Femur (tissue), 1 donor: Measurements from ENCODE around the gene S100A3.
A peak's percentile ranks its signal among the peaks of the same experiment; 100 is the strongest.

Experiments
- DNase-seq: peaks from one replicate; pipeline ENCODE4 v3.0.0-alpha.2; 2017

S100A3 gene

GRCh38 chr1:153547560-153548551, 1.2 kb downstream of the S100A3 start:
- no peak for DNase-seq

DNA sequence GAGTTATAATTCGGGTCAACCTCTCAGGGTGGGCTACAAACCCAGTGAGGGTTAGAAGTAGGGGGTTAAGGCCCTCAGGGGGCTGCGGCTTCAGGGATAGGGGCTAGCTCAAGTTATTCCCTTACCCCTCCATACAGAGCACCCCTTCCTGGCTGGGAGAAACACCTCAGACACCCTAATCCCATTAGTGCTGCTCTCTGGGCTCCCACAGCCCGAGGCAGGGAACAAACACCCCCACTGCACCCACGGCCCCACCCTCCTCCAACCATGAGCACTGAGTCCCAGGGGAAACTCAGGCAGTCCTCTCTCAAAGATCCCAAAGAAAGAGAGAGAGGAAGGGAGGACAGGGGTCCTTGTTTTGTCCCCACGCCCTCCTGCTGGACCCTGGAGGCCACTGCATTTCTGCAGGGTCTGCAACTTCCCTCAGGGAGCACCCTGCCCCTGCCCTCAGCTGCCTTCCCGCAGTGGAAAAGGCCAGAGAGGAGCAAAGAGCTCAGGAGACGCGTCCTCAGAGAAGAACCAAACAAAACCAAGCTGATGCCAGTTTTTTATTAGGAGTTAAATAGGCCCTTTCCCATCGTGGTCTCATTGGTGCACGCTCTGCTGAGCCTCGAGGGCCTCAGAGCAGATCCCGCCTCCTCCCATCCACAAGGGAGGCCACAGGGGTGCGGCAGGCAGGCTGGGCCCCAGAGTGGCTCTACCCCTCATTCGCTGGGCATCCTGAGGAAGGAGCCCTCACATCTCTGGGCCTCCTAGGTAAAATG, 2.1 kb downstream of the S100A3 start:
- DNase-seq = no peak

GRCh38 chr1:153546371-153546770, 2.7 kb downstream of the S100A3 start:
- no peak for DNase-seq

- peak; percentile 97 for DNase-seq
These were observed 3.7 kb downstream of the S100A3 start, which contains the start of gene S100A4 for GRCh38 chr1:153545067-153546055. Gene S100A4 (minus strand): TSS chr1:153545806. CDS start chr1:153544794, 1,012 bp downstream.

DNA sequence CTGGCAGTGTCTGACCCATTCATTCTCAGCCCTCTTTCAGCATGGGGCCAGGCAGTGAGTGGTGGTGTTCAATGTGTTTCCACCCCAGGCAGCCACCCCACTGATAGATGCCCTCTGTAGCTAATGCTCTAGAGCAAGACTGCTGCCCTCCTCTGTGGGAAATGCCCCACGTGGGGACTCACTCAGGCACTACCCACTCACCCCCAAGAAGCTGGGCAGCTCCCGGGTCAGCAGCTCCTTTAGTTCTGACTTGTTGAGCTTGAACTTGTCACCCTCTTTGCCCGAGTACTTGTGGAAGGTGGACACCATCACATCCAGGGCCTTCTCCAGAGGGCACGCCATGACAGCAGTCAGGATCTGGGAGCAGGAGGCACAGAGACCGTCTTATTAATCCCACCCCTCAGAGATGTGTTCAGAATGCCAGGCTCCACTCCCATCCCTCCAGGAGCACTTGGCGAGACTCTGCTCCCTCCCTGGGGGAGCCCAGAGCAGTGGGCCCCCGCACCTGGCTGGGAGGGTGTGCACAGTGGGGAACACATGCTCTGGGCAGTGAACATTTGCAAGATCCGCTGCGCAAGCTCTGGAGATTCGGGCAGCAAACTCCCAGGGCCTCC, 4.5 kb downstream of the S100A3 start:
- DNase-seq = peak; percentile 24

- no peak for DNase-seq
These were observed 5.3 kb downstream of the S100A3 start for GRCh38 chr1:153543736-153544135.

GRCh38 chr1:153542956-153543711, 5.9 kb downstream of the S100A3 start:
- no peak for DNase-seq

DNA sequence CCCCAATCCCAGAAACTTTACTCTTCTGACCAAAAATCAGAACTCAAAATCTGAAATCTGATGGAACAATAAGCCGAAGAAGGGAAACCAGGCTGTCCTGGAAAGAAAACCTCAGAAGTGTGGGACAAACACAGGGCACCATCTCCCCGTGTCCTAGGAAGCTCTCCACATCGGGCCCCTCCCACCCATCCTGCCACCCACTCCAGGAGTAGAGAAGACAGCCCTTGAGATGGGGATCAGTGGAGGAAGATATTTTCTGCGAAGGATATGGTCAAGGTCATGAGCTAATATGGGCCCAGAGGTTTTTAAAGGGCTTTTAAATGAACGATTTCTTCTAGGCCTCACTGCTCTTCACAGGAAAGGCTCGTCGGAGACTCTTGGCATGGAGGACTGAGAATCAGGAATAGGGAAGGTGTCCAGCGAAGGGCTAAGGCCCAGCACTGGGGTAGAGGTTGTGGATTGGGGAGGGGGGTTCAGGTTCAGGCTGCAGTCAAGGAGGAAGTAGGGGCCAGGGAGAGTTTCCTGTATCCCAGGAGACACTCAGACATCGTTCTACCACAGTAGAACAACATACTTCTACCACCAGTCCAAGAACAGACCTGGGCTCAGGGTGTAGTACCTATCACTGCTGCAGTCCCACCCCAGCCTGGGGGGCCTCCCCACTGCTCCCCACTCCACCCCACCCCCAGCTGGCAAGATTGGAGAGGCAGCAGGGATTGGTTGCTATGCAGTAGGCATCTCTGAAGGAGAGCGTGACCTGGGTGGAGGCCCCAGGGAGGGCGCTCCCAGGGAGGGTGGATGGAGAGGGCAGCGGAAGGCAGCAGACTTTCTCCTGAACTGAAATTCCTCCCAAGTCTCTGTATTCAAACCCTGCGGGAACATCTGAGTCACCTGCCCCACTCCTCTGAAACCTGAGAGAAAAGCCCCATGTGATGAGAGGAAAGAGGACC, 7.1 kb downstream of the S100A3 start:
- DNase-seq = no peak

DNA sequence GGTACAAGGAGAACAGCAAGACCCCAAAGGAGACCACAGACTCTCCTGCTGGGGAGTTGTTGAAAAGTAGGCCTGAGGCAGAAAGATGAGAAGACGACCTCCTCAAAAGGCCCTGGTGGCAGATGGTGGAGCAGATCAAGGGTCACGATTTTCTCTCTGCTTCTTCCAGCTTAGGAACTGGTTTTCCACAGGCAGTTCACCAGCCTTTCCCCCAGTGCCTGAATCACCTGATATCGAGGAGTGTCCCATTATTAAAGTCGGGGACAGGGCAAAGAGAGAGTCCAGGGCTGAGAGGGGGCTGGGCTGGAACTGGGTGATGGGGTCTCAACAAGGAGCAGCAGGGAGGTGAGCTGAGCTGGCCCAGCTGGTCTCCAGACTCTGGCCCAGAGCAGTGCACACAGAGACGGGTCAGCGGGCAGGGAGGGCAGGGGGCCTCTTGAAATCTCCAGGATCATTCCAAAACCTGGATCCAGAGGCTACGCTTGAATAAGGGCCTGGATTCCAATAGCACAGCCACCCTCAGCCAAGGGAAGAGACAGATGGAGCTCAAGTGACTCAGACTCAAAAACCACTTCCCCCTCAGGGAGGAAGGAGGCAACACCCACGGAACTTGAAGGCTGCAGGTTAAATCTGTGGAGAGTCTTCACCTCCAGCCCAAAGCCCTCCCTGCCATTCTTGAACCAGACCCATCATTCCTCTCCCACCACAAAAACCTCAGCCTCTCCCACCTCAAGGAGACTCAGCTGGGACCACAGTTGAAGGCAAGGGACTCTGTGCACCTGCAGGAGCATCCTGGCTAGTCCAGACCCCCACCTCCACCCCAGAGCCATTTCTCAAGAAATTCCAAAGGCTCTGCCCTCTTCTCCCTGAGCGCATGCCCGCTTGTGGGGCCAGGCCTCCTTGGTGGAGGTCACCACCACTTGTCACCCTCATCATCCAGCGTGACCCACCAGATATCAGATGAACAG, 8.4 kb downstream of the S100A3 start, which contains the start of gene S100A5:
Gene S100A5 (minus strand): TSS at position 541 of the 968 bp plus-strand sequence. CDS start 743 bp downstream, outside the sequence.
- DNase-seq = peak; percentile 29

DNA sequence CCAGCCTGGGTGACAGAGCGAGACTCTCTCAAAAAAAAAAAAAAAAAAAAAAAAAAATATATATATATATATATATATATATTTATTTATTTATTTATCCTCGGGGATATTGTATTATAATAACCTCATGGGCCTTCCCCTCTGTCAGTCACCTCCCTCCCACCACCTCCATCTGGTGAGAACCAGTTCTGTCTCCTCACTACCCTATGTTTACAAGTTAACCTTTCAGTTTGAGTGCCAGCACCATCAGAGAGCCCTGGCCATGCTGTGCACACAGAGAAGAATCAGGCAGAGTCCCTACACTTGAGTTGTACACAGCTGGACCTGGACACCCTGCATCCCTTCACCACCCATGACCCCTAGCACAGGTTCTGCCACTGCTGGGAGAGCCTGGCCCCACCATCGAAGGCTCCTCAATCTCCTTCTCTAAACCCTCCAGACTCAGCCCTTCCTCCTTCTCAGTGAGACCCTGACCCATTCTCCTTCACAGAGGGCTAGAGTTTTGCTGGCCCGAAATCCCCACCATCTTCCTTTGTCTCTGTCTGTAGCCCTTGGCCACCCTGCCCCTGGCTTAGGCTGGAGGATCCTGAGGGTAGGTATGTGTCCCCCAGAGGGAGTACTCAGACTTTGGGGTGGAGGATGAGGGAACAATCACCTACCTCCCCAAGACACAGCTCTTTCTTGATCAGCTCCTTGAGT, 9.5 kb downstream of the S100A3 start:
- DNase-seq = no peak

GRCh38 chr1:153538315-153538821, 10.7 kb downstream of the S100A3 start:
- no peak for DNase-seq

DNA sequence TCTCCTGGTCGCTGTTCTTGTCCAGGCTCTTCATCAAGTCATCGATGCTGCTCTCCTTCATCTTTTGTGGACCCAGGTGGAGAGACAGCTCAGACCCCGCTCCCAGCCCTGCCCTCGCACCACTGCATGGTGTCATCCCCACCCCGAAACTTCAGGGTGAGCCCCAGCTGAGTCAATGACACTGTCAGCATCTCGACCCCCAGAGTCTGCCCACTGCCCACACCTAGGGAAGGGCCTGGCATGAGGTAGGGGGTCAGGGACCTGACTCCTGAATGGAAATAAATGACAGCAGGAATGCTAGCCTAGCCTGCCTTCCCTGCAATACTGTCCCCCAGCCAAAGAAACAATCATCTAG, 11.7 kb downstream of the S100A3 start:
- DNase-seq = no peak

DNA sequence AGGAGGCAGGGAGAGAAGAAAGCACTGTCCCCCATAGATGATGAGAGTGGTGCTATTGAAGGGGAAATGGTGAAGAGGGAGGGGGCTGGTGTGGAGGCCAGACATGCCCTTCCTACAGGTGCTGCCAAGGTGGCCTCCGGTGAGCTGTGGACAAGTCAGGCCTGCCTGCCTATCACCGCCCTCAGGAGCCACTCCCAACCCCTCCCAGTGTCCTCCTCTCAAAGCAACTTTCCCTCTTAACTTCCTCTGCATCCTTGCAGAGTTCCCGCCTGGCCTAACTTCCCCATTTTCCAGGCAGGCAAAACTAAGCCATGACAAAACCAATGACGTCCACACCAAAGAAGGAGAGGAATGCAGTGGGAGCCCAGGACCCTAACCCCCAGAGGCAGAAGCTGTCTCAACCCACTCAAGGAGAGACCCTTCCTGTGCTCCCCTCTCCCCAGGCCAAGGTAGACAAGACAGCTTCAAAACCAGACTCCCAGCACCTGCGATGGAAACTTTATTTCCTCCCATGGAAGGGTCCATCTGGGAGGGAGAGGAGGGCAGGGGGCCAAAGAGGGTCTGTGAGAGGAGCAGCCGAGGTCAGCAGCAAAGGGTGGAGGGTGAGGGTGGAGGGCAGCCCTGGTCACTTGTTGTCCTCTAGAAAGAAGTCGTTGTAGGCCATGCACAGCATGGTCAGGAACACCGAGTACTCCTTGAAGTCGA, 12.2 kb downstream of the S100A3 start:
- DNase-seq = no peak

DNA sequence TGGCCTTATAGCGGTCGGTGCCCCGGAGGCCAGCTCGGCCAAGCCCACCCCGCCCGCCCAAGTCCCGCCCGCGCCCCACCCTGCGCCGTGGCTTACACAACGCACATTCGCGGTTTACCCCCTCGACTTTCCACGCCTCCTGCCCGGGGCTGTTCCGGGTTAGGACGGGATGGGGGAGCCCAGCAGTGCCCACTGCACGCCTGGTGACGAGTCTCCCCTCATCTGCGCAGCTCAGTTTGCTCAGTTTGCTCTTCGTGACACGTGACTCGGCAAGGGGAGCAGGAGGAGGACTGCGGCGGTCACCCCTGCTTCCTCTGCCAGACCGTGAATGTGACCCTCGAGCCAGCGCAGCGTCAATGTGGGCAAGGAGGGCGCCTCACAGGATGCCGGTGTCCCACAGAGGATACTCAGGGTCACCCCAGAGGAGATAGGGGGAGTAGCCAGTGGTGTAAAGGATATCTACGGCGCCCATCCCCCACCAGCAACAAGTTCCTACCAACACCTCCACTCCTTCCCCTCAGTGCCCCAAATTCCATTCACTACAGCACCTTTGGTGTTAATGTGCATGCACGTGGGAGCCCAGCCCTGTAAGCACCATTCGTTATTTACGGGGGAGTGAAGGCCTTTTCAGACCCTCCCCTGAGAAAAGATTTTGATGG, 12.9 kb downstream of the S100A3 start:
- DNase-seq = peak; percentile 89

GRCh38 chr1:153535242-153536011, 13.6 kb downstream of the S100A3 start, which contains the start of gene S100A6:
Gene S100A6 (minus strand): TSS chr1:153535991. CDS start chr1:153535339, 652 bp downstream.
- DNase-seq = peak; percentile 59

DNA sequence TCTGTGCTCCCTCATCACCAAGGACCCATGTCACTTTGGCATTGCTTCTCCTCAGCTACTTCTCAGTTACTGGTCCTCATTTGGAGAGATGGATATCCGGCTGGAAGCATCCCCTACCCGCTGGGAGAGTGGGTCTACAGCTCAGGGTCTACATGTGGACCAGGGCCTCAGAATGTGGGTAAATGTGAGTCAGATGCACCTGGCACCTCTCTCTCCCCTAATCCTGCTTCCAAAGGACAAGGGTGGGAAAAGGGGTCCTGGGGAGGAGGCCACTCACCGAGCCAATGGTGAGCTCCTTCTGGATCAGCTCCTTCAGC, 14.2 kb downstream of the S100A3 start:
- DNase-seq = no peak
